T-helper 22 cell (primary cell): ENCODE results near the gene TMX2.

Experiments used
- DNase-seq: peaks from one replicate; pipeline ENCODE4 v3.0.0-alpha.2; 2020; ENCODE audit warnings: low read depth

Gene TMX2

DNA sequence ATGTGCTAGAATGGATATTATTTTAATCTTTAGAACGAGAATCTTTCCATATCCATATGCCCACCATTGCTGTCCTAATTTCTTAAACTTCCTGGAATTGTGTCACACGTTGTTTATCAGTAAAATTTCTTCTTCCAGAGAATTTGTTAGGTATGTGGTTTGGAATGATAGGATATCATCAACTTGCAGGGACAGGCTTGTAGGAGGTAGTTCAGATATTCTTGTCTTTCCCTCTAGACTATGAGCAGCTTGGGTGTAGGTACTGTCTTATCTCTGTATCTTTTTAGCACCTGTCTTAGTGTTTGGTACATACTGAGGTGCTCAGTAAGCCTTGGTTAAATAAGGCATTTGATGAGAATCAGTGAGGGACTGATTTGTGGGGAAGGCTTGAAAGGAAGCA is 52.6 kb downstream of the TMX2 start:
- DNase-seq, result no peak

DNA sequence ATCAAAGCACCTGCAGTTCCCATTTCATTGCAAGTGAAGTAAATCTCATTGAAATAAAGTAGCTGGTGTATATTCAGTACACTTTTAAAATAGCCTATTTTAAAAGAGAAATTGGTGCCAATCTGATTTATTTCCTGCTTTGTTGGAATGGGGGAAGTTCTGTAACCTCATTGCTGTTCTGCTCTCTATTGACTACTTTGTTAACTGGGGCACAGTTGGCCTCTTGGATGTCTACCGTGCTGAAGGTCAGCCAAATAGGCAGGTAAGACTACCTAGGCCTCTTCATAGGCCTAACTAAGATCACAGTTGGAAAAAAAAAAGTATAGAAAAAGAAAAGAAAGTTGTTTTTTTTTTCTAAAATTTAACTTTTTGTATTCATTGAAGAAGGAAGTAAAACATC is 58.4 kb downstream of the TMX2 start:
- no peak for DNase-seq

DNA sequence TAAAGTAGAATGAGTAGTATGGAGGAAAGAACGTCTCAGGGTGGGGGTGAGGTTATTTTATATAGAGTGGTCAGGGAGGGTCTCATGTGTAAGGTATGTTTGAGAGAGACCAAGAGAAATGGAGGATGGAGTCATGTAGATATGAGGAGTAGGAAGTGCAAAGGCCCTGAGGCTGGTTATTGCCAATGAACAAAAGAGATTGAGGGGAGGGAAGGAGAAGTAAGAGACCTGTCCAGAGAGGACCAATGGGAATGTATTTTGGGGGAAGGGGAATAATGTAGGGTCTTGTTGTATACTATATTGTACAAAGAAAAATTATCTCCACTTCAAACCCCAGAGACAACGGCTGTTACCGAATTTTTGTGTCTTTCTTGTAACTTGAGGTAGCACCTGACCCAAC is 59.0 kb downstream of the TMX2 start:
- no peak for DNase-seq

DNA sequence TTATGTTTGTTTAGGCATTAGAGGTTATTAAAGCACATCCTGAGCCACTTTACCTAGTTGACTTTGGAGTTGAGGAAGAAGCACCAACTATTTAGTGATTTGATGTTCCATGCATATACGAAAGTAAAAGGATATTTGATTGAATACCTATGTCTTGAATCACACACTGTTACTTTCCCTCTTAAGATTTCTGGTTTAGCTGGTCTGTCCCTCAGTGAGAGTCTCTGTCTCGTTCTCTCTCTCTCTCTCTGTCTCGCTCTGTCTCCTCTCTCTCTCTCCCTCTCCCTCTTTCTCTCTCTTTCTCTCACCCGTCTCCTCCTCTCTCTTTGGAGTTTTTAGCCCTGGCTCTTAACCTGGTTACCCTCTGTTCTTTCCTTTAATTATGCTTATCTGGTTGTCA is 60.2 kb downstream of the TMX2 start:
- DNase-seq, result no peak

DNA sequence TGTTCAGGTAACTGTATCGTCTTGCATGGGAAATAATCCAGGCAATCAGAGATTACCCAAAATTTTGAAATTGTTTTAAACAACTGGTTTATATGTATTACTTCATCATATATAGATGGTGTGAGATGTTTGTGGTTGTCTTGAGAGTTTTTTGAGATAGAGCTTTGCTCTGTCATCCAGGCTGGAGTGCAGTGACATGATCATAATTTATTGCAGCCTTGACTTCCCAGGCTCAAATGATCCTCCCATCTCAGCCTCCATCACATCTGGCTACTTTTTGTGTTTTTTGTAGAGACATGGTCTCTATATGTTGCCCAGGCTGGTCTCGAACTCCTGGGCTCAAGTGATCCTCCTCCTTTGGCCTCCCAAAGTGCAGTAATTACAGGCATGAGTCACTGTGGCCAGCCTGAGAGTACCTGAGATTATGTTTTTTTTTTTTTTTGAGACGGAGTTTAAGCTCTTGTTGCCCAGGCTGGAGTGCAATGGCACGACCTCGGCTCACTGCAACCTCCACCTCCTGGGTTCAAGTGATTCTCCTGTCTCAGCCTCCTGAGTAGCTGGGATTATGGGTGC is 60.7 kb downstream of the TMX2 start:
- DNase-seq, result no peak

DNA sequence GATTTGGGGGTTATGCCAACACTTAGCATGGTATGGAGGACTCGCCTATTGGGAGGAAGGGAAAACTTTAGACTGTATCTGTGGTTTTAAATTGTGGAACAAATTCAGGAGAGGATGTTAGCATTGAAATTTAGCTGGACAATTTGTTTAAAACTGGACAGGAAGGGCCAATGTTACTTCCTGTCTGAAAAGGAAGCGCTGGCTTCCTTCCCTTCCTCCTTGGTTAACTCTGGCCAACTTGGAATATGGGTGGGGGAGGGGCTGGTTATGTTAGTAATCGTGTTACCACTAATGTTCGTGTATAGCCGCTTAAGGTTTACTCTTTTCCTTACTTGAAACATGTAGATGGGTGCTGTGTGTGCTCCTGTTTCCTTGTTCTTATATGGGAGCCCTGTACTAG is 63.1 kb downstream of the TMX2 start:
- no peak for DNase-seq

DNA sequence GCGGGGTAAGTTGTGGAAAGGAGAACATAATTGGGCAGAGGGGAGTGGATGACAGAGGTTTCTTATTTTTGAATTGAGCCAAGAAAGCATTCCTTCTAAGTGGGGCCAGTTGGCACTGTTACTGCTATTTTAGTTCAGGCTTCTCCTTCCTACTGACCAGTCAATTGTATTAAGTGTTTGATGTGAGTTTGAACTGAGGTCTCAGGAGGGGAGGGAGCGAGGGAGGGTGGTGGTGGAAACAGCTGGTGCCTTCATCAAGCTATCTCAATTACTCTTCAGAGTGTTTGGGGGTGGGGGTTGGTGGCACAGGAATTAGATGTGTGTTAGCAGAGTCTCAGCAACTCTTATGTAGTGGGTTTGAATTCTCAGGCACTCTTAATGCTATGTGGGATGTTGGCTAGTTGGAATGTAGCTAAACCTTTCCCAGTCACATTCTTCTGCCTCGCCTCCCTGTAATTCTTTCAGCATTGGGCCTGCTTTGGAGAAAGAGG is 63.7 kb downstream of the TMX2 start:
- no peak for DNase-seq

DNA sequence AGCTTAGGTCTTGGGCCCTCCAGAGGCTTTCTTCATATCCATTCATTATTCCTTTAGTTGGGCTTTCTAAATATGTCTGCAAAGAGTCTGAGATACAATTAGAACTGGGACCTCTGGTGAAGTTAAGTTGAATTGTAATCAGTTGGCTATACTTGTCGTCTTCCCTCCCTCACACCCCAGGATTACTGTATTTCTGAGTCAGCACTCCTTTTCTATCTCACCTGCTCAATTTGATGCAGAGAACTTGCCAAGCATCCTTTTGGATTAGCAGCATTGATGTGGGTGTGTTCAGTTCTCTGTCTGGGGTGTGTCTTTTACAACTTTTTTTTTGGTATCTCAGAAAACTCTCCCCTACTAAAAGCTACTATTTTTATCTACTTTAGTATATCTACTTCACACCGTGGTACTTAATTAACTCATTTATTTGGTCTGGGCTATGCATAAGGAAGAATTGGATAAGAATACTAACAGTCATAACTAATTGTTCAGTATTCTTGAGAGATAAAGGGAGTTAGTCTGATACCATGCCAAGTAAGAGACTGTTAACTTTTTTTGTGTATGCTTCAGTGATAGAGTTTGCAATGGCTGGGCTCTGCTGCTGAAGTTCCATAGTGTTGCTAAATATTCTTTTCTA is 64.3 kb downstream of the TMX2 start:
- no peak for DNase-seq

DNA sequence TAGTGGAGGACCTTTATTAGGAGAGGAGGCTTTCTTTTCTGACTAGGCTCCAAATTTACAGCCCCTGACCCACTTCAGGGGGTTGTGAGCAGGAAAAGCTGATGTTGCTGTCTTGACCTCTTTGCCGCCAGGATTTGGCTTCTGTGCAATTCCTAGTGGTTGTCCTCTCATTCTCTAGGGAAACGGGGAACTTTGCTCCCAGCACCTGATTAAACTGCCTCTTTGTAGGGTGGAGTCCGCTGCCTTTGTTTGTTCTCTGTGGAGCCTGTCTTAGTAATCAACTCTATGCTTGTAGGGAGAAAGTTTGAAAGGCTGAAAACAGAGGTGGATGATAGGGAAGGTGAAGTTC is 65.5 kb downstream of the TMX2 start:
- no peak for DNase-seq

DNA sequence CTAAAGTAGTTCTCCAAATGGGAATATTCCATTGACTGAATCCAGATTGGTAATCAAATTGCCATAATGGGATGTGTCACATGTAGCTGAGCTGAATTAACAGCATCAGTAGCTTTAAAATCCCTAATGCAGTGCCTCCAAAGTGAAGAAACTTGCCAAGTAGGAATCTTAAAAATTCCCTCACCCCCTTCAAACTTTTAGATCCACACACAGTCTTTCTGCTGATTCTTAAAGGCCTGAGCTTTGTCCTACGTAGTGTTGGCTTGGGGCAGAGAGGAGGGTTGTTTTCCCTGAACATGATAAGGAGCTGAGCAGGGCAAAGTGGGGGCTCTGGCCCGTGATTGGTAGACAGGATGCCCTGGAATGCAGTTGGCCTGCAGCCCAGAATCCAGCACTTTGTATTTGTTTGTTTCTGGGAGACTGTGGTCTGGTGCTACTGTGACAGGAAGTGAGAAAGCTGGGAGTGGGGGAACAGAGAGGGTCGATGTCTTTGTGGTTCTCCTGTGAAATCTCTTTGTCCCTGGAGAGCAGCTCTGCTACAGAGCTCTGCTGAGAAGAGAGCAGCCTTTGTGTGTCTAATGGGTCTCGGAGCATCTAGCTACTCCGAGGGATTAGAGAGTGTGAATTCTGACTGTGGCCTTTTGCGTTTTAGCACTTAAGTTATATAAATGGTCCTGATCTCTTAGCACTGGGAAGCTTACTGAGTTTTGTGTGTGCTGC is 66.1 kb downstream of the TMX2 start:
- no peak for DNase-seq

DNA sequence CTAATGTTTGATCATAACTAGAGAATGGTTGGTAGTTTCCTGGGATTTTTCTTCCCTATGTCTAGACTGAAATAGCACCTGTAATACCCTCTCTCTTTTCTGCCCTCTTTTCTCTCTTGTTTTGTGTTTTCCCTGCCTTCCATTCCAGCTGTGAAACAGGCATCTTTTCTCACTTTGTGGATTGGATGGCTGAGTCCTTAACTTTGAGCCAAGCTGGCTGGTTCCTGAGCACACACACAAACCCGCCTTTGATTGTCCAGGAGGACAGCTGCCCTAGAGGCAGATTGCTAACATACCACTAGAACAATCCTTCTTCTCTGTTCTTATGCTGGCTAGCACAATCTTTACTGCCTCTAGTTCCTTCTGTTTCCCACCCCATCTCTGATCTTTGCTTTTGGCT is 66.9 kb downstream of the TMX2 start:
- DNase-seq, result no peak

DNA sequence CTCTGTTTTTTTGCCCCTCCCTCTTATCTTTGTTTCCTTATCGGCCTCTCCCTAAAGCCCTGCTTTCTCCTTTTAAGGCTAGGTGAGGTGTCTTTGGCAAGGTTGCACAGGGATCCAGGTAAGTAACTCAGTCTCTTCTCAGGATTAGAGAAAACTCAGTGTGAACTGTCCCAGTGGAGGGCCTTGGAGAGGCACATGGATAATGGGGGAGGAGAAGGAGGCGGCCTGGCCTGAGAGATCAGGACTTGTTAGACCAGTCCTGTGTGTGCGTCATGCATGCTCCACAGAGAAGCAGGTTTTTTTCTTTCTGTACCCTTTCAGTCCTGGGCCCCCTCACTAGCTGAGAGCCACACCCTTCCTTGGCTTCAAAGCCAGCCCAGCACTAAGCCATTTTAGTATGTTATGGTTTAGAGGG is 69.1 kb downstream of the TMX2 start:
- DNase-seq, result no peak

DNA sequence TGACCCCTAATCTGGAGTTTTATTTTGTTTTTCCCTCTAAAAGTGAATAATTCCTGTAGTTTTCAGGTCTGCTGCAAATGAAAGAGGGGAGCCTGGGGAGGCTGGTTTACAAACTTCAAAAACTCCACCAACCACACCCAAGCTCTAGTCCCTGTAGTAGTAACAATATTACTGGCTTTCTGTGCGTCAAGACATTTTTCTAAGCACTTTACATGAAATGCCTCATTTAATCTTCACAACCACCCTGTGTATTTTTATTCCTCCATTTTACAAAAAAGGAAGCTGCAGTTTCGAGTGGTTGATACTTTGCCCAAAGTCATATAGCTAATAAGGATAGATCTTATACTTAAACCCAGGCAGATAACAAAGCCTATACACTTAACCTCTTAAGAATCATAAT is 72.7 kb downstream of the TMX2 start:
- DNase-seq, result no peak

DNA sequence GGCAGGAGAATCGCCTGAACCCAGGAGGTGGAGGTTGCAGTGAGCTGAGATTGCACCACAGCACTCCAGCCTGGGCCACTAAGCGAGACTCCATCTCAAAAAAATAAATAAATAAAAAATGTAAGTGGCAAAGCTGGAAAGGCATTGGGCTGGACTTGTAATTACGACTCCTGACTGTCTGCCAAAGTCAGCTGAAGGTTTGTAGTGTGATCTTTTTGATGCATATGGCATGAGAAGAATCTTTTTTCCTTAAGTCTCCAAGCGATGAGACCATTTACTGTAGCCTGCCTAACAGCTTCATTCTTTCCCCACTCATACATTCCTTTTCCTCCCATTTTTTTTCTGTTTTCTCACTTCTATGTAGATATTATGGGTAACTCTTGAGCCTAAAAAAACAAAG is 74.0 kb downstream of the TMX2 start:
- no peak for DNase-seq

DNA sequence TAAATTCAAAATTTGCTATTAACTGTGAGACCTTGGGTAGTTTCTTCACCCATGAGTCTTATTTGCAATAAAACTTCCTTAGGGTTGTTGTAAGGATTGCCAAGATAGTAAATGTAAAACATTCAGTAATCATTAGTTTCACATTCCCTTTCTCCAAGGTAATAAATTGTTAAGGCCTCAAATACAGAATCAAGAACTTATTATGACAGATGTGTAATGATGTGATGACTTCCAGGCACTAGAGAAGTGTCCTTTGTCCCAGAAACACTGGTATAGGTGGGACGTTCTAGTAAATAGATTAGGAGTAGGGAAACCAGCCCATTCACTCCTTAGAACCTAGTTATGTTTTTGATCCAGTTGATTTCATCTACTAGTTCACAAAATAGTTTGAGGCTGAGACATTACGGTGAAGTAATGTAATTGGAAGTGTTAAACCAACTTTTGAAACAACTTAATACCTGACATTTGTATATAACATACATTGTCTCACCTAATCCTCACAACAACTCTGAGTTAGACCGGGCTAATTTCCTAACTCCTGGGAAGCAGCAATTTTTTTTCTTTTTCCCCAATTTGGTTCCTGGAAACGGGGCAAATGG is 74.7 kb downstream of the TMX2 start:
- DNase-seq, result no peak

DNA sequence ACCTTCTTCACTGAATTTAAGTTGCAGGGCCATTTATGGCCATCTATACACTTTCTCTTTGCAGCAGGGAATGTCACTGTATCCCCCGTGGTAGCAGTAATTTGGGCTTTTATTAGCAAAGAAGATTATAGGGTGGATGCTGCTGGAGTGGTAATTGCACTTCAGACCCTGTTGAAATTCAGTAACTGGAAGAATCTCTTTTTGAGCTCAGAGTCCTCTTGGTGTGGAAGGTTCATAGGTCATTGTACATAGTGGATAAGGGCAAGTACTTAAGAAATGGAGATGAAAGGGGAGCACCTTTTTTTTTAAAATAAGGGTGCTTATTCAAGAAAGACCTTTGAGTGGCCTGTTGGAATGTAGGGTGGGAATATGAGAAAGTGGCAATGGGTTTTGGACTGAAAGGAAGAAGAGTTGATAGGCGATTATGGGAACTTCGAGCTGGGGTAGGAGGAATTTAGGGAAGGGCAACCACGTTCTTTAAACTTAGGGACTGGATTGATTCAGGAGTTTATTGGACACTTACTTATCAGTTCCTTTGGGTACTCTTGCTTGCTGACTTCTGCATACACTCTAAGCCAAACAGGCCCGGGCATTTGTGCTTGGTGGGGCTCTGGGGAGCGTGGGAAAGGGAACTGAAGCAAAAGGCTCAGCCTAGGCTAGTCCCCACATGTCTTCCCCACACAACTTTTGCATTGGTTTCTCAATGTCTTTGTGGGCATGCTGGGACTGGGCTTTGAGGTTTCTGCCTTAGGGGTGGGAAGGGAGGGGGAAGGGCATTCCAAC is 75.7 kb downstream of the TMX2 start:
- DNase-seq, result no peak

DNA sequence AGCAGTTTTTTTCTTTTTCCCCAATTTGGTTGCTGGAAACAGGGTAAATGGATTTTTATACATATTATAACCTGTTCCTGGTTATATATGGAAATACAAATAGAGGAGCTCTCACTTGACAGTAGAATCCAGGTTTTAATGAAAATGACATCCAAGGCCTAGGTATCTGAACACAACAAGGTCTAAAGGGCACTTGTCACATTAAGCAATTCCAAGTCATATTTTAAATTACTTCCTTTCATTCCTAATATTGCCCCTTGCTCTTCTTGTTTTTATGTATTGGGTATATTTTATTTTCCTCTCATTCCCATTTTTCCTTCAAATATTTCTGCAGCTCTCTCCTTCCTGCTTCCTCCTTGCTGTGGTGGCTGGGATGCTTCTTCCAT is 76.3 kb downstream of the TMX2 start:
- DNase-seq, result no peak
